Stimulated activated CD8-positive, alpha-beta memory T cell treated with anti-CD3 and anti-CD28 coated beads, Interleukin-2, amount 100 ng/mL, for 1 hour (primary cell): ENCODE measurements around the gene PLCB4.

Experiments used
- DNase-seq, 2 donors: peaks; one replicate each; pipeline ENCODE4 v3.0.0-alpha.2; 2020; ENCODE audit warnings: low read depth in 2 of 2

The PLCB4 gene

GRCh38 chr20:9223296-9223695 lies 154.4 kb downstream of the PLCB4 start:
- no peak for DNase-seq

GRCh38 chr20:9225879-9226278 lies 157.0 kb downstream of the PLCB4 start:
- no peak for DNase-seq

- no peak for DNase-seq
Measured at GRCh38 chr20:9227896-9228615, 159.2 kb downstream of the PLCB4 start.

GRCh38 chr20:9228774-9229450 lies 160.0 kb downstream of the PLCB4 start:
- DNase-seq: no peak

GRCh38 chr20:9230406-9230805 lies 161.5 kb downstream of the PLCB4 start:
- no peak for DNase-seq

- DNase-seq: no peak
Measured at GRCh38 chr20:9233804-9234203, 164.9 kb downstream of the PLCB4 start.

- DNase-seq: no peak
Measured at GRCh38 chr20:9235518-9235917, 166.6 kb downstream of the PLCB4 start.

GRCh38 chr20:9236458-9236857 lies 167.6 kb downstream of the PLCB4 start:
- DNase-seq: no peak

GRCh38 chr20:9241232-9241692 lies 172.4 kb downstream of the PLCB4 start:
- DNase-seq: no peak

- no peak for DNase-seq
Measured at GRCh38 chr20:9241721-9242427, 173.0 kb downstream of the PLCB4 start.

GRCh38 chr20:9243986-9244385 lies 175.1 kb downstream of the PLCB4 start:
- no peak for DNase-seq

GRCh38 chr20:9244811-9245210 lies 175.9 kb downstream of the PLCB4 start:
- DNase-seq: no peak

- DNase-seq: no peak
Measured at GRCh38 chr20:9246731-9247130, 177.8 kb downstream of the PLCB4 start.

- DNase-seq: no peak
Measured at GRCh38 chr20:9250511-9250910, 181.6 kb downstream of the PLCB4 start.

- no peak for DNase-seq
Measured at GRCh38 chr20:9253006-9253539, 184.2 kb downstream of the PLCB4 start.

- no peak for DNase-seq
Measured at GRCh38 chr20:9255171-9255570, 186.3 kb downstream of the PLCB4 start.

- DNase-seq: no peak
Measured at GRCh38 chr20:9256393-9256792, 187.5 kb downstream of the PLCB4 start.

GRCh38 chr20:9258901-9259300 lies 190.0 kb downstream of the PLCB4 start:
- DNase-seq: no peak

GRCh38 chr20:9260027-9260426 lies 191.1 kb downstream of the PLCB4 start:
- no peak for DNase-seq

- DNase-seq: no peak
Measured at GRCh38 chr20:9261781-9262180, 192.9 kb downstream of the PLCB4 start.

GRCh38 chr20:9262653-9263194 lies 193.8 kb downstream of the PLCB4 start:
- DNase-seq: no peak

GRCh38 chr20:9269280-9269971 lies 200.5 kb downstream of the PLCB4 start:
- no peak for DNase-seq
